HG02642 (cell line): Measurements from ENCODE around the gene SPDYE2B.
"Not testable (repeated sequence)": the region's sequence is repeated elsewhere in the genome, so short reads cannot be mapped to it uniquely, and the experiment has no call there.

Experiments
- ATAC-seq: cut with Tn5 transposase; IDR thresholded peaks from one replicate; pipeline ENCODE4 v1.9.1; 2021; ENCODE audit warnings: mild to moderate bottlenecking; ENCODE audit not compliant: unreplicated experiment, poor library complexity

Gene SPDYE2B

DNA sequence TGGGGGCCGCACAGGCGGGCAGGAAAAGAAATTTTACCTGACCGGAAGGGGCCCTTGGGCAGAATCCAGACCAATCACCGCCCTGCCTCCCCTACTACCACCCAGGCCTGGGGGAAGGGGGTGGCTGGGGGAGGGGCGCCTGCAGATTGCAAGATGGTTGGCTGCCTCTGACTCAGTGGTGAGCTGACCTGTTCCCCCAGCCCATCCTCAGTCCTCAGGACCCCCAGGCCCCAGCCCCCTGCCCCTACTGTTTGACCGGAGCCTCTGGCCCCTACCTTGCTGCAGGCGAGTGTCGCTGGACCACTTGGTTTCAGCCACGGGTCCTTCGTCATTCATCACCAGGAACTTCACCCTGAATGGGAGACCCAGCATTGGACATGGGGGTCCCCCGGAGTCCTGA lies 11.3 kb upstream of the SPDYE2B start:
- peak; percentile 7 for ATAC-seq

- ATAC-seq = not testable (repeated sequence)
These were observed 7.4 kb upstream of the SPDYE2B start, which contains the start of gene UPK3BL1 for GRCh38 chr7:102642691-102643090. Gene UPK3BL1 (minus strand): TSS chr7:102642791. CDS start chr7:102642741, 50 bp downstream.

- ATAC-seq = not testable (repeated sequence)
These were observed 6.7 kb upstream of the SPDYE2B start for GRCh38 chr7:102643404-102643803.

DNA sequence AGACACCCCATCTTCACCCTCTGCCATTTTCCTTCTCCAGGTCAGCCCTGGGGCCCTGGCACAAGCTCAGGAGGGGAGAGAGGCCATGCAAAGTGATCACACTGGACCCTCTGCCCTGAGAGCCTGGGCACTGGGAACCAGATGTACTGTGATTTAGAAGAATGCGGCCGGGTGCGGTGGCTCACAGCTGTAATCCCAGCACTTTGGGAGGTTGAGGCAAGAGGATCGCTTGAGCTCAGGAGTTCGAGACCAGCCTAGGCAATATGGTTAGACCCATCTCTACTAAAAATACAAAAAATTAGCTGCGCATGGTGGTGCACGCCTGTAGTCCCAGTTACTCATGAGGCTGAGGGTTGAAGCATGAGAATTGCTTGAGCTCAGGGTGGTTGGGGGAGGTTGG lies 2.3 kb upstream of the SPDYE2B start:
- ATAC-seq = not testable (repeated sequence)

GRCh38 chr7:102664765-102665164 lies 14.6 kb downstream of the SPDYE2B start:
- not testable (repeated sequence) for ATAC-seq

DNA sequence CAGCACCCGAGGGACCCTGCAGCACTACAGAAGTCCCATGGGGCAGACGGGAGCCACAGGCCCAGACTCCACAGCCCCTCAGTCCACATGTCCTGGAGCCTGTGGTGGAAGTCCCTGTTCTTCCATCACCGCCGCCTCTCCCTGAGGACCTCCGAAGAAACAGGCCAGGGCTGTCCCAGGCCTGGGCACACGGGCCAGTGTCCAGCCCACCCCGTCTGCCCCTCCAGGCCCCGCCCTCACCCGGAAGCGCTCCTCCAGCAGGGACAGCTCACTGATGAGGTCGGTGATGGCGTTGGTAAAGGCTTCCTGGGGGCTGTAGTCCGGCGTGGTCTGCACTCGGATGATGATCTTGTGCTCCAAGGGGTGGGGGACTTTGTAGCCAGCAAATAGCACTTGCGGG lies 16.7 kb downstream of the SPDYE2B start:
- not testable (repeated sequence) for ATAC-seq

DNA sequence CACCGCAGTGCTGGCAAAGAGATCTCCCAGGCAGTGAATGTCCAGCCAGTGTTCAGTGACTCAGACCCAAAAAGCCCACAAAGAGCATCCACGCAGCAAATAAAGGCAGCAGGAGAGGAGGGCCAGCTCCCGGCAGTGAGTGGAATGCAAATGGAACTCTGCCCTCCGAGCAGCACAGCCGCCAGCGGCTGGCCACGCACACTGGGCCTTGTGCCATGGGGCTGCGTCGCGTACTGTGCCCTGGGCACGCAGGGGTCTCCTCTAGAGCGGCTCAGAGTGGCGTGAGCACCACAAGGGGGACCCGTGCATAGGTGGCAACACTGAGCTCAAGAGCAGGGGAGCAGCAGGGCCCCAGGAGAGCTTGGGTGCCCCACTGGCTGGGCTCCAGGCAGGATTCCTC lies 17.4 kb downstream of the SPDYE2B start:
- not testable (repeated sequence) for ATAC-seq

DNA sequence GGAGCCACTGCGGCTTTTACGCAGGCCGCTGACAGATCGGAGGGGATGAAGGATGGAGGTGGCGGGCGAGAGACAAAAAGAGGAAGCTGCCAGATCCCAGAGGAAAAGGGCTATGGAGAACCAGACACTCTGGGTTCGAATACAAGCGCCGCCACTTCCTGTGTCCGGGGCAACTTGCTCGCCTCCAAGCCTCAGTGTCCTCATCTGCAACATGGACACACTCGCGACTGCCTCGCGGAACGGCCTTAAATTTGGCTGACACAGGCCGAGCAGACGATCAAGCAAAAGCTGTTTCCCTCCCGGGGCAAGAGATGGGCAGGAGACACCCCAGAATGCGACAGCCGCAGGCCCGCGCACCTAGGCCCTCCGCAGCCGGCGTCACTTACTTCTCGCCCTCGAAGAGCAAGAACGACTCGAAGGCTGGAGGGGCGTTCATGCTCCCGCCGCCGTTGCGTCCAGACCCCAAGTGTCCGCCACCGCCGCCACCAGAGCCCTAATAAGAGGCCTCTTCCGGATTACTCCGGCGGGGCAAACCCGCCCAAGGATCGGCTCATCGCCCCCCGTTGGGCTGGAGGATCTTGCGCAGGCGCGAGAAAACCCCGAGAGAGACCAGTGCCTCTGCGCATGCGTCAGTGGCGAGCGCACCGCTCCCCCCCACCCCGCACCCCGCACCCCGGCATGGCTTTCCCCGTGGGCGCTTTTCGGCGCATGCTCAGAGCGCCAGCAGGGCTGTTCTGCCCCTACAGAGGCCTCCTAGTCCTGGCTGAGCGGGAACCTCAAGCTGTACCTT lies 21.2 kb downstream of the SPDYE2B start, which contains the start of gene POLR2J2:
TSS of gene POLR2J2 (minus strand) at position 498 of the 790 bp plus-strand sequence. CDS start at position 436, 62 bp downstream.
- ATAC-seq = peak; percentile 69

GRCh38 chr7:102671956-102672307 lies 21.8 kb downstream of the SPDYE2B start:
- ATAC-seq = peak; percentile 43

DNA sequence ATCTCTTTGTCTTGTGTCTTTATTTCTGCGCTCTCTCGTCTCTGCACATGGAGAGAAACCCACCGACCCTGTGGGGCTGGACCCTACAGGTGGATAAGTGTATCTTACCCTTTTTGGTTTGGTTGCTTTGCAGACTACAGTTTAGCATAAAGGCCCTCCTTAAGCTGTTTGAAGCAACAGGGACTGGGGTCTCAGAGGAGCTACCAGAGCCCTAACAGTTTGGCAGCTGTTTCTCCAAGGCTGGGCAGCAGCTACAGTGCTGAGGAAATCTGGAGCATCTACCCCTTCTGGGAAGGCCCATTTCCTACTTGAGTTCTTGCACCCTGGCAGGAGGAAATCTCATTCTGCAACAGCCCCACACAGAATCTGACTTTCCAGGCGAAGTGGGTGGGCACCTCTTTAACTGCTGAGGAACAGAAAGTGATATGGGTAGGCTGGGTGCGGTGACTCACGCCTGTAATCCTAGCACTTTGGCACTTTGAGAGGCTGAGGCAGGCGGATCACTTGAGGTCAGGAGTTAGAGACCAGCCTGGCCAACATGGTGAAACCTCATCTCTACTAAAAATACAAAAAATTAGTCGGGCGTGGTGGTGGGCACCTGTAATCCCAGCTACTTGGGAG lies 23.4 kb downstream of the SPDYE2B start:
- not testable (repeated sequence) for ATAC-seq

GRCh38 chr7:102675545-102675944 lies 25.4 kb downstream of the SPDYE2B start:
- not testable (repeated sequence) for ATAC-seq

DNA sequence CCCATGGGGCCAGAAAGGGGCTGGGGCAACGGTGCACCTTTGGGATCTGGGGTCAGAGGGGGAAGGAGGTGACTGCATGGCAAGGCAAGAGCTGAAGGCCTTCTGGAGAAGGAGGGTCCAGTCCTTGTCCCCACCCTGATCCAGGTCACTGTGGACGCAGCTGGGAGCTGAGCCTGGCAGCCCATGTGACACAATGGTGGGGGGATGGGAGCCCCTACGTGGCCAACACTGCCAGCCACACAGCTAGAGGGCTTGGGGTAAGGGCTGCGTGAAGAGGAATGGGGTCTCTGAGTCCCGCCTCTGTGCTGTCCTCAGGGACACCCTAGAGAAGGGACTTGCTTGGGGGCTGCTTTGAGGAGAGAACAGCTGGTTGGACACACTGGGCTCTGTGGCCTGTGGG lies 30.7 kb downstream of the SPDYE2B start:
- ATAC-seq = not testable (repeated sequence)

DNA sequence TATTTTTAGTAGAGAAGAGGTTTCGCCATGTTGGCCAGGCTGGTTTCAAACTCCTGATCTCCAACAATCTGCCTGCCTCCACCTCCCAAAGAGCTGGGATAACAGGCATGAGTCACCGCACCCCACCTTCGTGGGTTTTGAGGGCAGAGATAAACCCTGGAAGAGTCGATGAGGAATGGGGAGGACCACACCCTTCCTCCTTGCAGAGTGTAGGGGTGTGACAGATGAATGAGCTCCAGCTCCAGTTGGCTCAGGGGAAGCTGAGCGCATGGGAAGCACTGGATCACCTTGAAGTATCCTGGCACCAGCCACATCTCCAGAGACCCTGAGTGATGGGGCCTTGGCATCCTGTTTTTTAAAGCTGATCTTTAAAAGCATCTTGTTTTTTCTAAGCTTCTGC lies 32.4 kb downstream of the SPDYE2B start:
- ATAC-seq = not testable (repeated sequence)

DNA sequence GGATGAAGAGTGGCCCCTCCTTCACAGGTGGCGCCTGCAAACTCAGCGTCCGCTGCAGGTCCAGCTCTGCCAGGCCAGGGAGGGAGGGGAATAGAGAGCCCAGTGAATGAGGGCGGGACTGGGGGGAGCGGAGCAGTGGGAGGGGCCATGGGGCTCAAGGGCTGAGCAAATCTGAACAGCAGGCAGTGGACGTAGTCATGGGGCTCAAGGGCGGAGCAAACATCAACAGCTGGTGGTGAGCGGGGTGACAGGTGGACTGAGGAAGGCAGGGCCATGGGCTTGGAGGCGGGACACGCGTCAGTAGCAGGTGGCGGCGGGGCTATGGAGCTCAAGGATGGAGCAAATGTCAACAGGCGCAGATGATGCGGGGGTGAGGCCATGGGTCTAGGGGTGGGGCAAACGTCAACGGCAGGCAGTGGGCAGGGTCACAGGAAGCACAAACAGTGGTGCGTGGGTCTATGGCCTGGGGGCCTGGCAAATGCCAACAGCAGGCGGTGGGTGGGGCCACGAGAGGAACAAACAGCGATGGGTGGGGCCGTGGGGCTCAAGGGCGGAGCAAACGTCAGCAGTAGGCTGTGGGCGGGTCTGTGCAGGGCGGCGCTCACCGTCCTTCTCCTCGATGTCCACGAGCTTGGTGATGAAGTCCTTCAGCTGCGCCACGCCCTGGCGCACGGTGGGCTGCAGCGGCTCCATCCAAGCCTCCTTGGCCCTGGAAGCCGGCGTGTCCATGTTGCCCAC lies 38.3 kb downstream of the SPDYE2B start:
- peak; percentile 81 for ATAC-seq

- ATAC-seq = peak; percentile 62
These were observed 39.5 kb downstream of the SPDYE2B start for GRCh38 chr7:102689436-102690282.

DNA sequence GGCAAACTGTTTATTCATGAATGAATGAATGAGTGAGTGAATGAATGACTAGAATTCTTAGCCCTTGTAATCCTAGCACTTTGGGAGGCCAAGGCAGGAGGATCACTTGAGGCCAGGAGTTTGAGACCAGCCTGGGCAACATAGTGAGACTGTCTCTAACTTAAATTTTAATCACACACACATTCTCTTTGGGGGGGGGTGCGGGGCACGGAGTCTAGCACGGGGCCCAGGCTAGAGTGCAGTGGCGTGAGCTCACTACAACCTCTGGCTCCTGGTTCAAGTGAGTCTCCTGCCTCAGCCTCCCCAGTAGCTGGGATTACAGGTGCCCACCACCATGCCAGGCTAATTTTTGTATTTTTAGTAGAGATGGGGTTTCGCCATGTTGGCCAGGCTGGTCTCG lies 40.5 kb downstream of the SPDYE2B start:
- ATAC-seq = not testable (repeated sequence)

- ATAC-seq = not testable (repeated sequence)
These were observed 43.9 kb downstream of the SPDYE2B start for GRCh38 chr7:102694008-102694407.

- peak; percentile 64 for ATAC-seq
These were observed 45.0 kb downstream of the SPDYE2B start for GRCh38 chr7:102695033-102695552.

GRCh38 chr7:102696009-102696408 lies 45.9 kb downstream of the SPDYE2B start:
- ATAC-seq = not testable (repeated sequence)
